NCI-H1694 treated with DMSO at 0.1 percent for 48 hours (cell line): Measurements from ENCODE around the gene ZNF319.

Experiments used
- DNase-seq: peaks from one replicate; lab custom pipeline; 2025; lab: John Stamatoyannopoulos, UW

Gene ZNF319

GRCh38 chr16:57999971-58000705 is at the start of gene ZNF319:
ZNF319 (minus strand) TSS chr16:58000672; CDS start chr16:57998265, 2,407 bp downstream.
- DNase-seq: no peak

- no peak for DNase-seq
Observed at GRCh38 chr16:58049232-58050185, 49.0 kb upstream of the ZNF319 start.

- DNase-seq: no peak
Observed at GRCh38 chr16:58048494-58049231, 48.2 kb upstream of the ZNF319 start.

- DNase-seq: no peak
Observed at GRCh38 chr16:58047557-58048348, 47.3 kb upstream of the ZNF319 start.

DNA sequence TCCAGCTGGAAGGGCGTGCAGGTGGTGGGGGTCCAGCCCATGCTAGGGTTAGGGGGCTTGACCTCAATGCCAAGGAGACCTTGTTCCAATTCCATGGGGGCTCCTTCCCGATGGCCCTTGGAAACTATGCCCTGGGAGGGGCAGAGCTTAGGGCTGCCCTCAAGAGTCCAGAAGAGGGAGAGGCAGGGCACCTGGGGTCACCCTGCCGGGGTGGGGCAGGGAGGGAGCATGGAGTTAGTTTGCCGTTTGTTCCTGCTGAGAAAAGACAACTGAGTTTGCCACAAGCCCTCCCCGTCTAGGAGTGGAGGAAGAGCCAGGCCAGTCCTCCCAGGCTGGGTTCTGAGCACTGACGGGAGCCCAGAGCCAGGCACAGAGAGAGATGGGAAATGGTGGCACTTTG is 46.5 kb upstream of the ZNF319 start:
- no peak for DNase-seq

- no peak for DNase-seq
Observed at GRCh38 chr16:58046054-58046881, 45.8 kb upstream of the ZNF319 start.

GRCh38 chr16:58045096-58045495 is 44.6 kb upstream of the ZNF319 start:
- no peak for DNase-seq

DNA sequence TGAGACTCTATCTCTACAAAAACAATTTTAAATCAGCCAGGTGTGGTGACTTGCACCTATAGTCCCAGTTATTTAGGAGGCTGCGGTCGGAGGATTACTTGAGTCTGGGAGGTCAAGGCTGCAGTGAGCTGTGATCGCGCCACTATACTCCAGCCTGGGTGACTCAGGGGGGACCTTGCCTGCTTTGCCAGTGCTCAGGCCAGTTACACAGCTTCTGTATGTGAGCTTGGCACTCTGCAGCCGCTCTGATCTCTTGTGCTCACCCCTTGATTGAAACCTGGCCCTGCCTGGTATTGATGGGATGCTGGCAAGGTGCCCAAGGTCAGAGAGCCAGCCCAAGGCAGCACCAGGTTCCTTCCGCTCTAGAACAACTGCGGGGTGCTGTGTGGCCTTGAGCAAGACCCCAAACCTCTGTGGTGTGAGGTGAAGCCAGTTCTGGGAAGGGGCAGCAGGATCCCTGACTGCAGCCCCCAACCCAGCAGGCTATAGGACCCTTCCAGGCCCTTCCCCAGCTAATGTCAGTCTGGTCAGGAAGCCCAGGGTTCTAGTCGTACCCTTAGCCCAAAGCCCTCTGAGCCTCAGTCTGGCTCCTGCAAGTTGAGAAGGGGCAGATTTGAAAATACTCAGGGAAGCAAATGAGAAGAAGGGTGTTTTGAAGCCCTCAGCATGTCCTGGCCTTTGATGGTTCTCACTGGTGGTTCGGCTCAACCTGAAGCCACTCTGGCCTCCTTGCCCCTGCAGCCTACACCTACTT is 44.0 kb upstream of the ZNF319 start:
- no peak for DNase-seq

- no peak for DNase-seq
Observed at GRCh38 chr16:58043571-58044155, 43.2 kb upstream of the ZNF319 start.

DNA sequence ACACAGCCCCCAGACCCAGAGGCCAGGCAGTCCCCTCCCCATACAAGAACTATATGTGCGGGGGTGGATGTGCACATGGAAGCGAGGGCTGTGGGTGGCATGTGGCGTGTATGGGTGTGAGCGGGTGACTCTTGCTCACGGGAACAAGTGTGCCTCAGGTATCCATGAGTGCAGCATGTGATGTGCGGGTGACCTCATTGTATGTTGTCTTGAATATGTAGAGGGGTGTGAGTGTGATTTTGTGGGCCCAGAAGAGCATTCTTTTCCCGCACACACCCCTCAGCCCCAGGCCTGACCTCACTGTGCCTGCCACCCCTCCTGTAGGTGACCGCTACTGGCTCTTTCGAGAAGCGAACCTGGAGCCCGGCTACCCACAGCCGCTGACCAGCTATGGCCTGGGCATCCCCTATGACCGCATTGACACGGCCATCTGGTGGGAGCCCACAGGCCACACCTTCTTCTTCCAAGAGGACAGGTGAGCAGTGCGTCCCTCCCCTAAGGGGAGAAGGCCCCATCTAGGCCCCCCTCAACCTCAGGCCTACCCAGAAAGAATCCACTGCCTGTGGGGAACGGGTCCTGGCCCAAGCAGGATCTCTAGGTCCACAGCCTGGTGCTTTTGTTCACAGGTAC is 42.5 kb upstream of the ZNF319 start:
- DNase-seq: no peak

DNA sequence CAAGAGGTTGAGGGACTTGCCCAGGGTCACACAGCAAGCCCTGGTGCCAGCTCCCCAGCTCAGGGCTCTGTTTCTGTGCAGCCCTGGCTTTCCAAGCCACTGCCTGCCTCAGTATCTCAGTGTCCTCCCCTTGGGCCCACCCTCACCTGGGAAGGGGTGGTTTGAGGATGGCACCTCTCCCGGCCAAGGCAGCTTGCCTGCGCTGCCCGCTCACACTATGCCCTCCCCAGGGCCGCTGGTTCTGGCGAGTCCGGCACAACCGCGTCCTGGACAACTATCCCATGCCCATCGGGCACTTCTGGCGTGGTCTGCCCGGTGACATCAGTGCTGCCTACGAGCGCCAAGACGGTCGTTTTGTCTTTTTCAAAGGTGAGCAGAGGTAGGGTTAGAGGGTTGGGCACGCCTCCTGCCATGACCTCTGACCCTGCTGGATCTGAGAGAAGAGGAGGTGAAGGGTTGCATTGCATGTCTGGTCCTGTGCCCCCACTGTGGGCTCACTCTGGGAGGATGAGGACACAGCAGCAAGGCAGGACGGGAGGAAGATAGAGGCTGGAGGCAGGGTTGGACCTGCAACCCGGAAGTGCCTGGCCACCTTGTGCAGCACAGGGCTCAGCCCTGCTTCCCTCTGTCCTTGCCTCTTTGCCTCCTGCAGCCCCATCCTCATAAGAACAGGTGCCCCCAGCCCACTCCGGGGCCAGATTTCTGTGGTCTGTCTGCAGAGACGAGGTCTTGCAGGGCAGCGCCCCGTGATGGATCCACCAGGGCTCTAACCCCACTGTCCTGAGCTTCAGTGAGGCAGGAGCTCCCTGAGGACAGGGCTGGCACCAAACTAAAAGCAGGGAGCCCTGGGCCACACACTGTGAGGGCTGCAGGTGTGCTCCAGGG is 41.8 kb upstream of the ZNF319 start:
- no peak for DNase-seq

- DNase-seq: no peak
Observed at GRCh38 chr16:58041628-58041955, 41.1 kb upstream of the ZNF319 start.

- DNase-seq: no peak
Observed at GRCh38 chr16:58040945-58041627, 40.6 kb upstream of the ZNF319 start.

DNA sequence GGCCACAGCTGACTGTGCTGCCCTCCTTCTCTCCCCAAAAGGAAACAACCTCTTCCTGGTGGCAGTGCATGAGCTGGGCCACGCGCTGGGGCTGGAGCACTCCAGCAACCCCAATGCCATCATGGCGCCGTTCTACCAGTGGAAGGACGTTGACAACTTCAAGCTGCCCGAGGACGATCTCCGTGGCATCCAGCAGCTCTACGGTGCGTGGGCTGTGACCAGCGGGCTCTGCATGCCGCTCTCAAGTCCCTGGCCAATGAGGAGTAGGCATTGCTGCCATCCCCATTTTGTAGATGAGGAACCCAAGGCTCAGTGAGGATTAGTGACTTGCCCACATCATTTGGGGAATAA is 40.0 kb upstream of the ZNF319 start:
- no peak for DNase-seq

GRCh38 chr16:58039829-58040495 is 39.5 kb upstream of the ZNF319 start:
- DNase-seq: no peak

GRCh38 chr16:58038219-58038641 is 37.8 kb upstream of the ZNF319 start:
- DNase-seq: no peak
